ENCODE data around the gene NDUFA5. TPM values are rescaled to one million over a fixed set of nuclear protein-coding genes. Genes with fewer than 3 reads are reported as not detected.

The NDUFA5 gene
- total RNA-seq, 1 donor from 2014 or later: 20.1 TPM

- TF ChIP-seq CTCF (IDR thresholded peaks at IDR 0.05): no peak
- DNase-seq (ENCODE audit: low spot score in 2 of 2): no peak
- intact Hi-C loops (cut with DNase I): no loop called here
Measured at GRCh38 chr7:123599766-123600165, 42.1 kb upstream of the NDUFA5 start.

GRCh38 chr7:123598657-123599056 is 41.0 kb upstream of the NDUFA5 start:
- no peaks in the 10 kb centered on the region for H3K9me3 ChIP-seq
- no peaks in the 10 kb centered on the region for H3K27me3 ChIP-seq
- intact Hi-C loops (cut with DNase I): no loop called here
- no peak overlapping the region for H3K27ac ChIP-seq
- H3K4me1 ChIP-seq: no peaks in the 10 kb centered on the region
- H3K4me3 ChIP-seq: no peak overlapping the region
- DNase-seq (ENCODE audit: low spot score in 2 of 2): no peak
- no peak for TF ChIP-seq CTCF (IDR thresholded peaks at IDR 0.05)
- no peaks in the 10 kb centered on the region for H3K36me3 ChIP-seq

More at GRCh38 chr7:123599766-123600165, 42.1 kb upstream of the NDUFA5 start:
- Histone ChIP-seq H3K9me3 (no peaks in the 10 kb centered on the region), H3K4me3 (no peak overlapping the region), H3K27ac (no peak overlapping the region), H3K36me3 (no peaks in the 10 kb centered on the region), H3K4me1 (no peaks in the 10 kb centered on the region), H3K27me3 (no peaks in the 10 kb centered on the region)

- DNase-seq (ENCODE audit: low spot score in 2 of 2): no peak
- Histone ChIP-seq H3K4me3 (no peak overlapping the region), H3K27me3 (no peaks in the 10 kb centered on the region), H3K27ac (no peak overlapping the region), H3K4me1 (no peaks in the 10 kb centered on the region), H3K36me3 (no peaks in the 10 kb centered on the region), H3K9me3 (no peaks in the 10 kb centered on the region)
- intact Hi-C loops (cut with DNase I): no loop called here
- no peak for TF ChIP-seq CTCF (IDR thresholded peaks at IDR 0.05)
Measured at GRCh38 chr7:123594813-123595241, 37.2 kb upstream of the NDUFA5 start.

GRCh38 chr7:123588376-123588775 is 30.8 kb upstream of the NDUFA5 start:
- no peaks in the 10 kb centered on the region for H3K4me1 ChIP-seq
- intact Hi-C loops (cut with DNase I): no loop called here
- no peak for DNase-seq (ENCODE audit: low spot score in 2 of 2)
- H3K36me3 ChIP-seq: no peaks in the 10 kb centered on the region
- no peaks in the 10 kb centered on the region for H3K9me3 ChIP-seq
- no peaks in the 10 kb centered on the region for H3K27me3 ChIP-seq
- H3K4me3 ChIP-seq: no peak overlapping the region
- no peak for TF ChIP-seq CTCF (IDR thresholded peaks at IDR 0.05)
- H3K27ac ChIP-seq: no peak overlapping the region

DNA sequence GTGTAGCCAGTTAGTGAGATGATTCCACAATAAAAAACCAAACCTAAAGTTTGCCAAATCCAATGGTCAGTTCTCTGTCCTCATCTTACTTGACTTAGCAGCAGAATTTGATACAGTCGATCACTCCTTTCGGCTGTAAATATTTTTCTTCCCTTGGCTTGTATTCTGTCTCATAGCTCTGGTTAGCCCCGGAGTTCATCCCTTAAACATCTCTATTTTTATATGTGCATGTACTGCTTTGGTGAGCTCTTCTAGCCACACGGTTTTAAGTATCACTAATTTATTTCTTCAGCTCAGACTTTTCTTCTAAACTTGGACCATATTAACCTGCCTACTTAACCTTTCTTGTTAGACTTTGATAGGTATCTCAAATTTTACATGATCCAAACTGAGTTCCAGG is 26.2 kb upstream of the NDUFA5 start:
- H3K9me3 ChIP-seq: no peaks in the 10 kb centered on the region
- H3K4me1 ChIP-seq: no peaks in the 10 kb centered on the region
- no peak for TF ChIP-seq CTCF (IDR thresholded peaks at IDR 0.05)
- H3K4me3 ChIP-seq: no peak overlapping the region
- no peak overlapping the region for H3K27ac ChIP-seq
- DNase-seq (ENCODE audit: low spot score in 2 of 2): no peak
- no peaks in the 10 kb centered on the region for H3K36me3 ChIP-seq
- no peaks in the 10 kb centered on the region for H3K27me3 ChIP-seq
- intact Hi-C loops (cut with DNase I): no loop called here

DNA sequence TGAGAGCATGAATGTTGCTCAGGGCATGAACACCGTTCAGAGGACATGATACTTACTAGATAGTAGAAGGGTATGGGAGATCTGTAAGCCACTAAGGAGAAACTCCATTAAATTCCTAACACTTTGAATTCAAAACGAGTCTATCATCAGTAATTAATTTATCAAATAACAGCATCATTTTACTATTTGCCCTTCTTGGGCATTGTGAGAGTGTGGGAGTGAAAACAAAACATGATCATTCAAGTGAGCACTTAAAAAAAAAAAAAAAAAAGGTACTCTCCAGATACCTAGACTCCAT is 23.5 kb upstream of the NDUFA5 start:
- no peak for DNase-seq (ENCODE audit: low spot score in 2 of 2)
- no peak overlapping the region for H3K4me3 ChIP-seq

More for the DNA sequence above, 23.5 kb upstream of the NDUFA5 start:
- intact Hi-C loops (cut with DNase I): no loop called here
- Histone ChIP-seq H3K4me1 (no peaks in the 10 kb centered on the region), H3K27me3 (no peaks in the 10 kb centered on the region), H3K27ac (no peak overlapping the region), H3K36me3 (no peaks in the 10 kb centered on the region), H3K9me3 (no peaks in the 10 kb centered on the region)
- no peak for TF ChIP-seq CTCF (IDR thresholded peaks at IDR 0.05)
